ENCODE data around the gene PHACTR4.
"Not testable (repeated sequence)": the region's sequence is repeated elsewhere in the genome, so short reads cannot be mapped to it uniquely, and the experiment has no call there.

The PHACTR4 gene

DNA sequence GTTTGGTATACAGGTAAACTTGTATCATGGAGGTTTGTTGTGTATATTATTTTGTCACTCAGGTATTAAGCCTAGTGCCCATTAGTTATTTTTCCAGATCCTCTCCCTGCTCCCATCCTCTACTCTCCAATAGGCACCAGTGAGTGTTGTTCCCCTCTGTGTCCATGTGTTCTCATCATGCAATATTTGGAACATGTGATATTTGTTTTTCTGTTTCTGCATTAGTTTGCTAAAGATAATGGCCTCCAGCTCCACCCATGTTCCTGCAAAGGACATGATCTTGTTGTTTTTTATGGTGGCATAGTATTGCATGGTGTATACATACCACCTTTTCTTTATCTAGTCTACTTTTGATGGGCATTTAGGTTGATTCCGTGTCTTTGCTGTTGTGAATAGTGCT lies 10.9 kb downstream of the PHACTR4 start:
- H3K4me3 Mint-ChIP-seq = no peak overlapping the region
- no peak overlapping the region for H3K27ac Mint-ChIP-seq
- peaks cover 3% of the 10 kb centered on the region for H3K4me1 Mint-ChIP-seq
- H3K9me3 Mint-ChIP-seq = peaks cover 2% of the 10 kb centered on the region
- CTCF ChIA-PET = no interaction called here
- peaks cover 16% of the 10 kb centered on the region for H3K36me3 Mint-ChIP-seq
- no peaks in the 10 kb centered on the region for H3K27me3 Mint-ChIP-seq
- no peak for DNase-seq

DNA sequence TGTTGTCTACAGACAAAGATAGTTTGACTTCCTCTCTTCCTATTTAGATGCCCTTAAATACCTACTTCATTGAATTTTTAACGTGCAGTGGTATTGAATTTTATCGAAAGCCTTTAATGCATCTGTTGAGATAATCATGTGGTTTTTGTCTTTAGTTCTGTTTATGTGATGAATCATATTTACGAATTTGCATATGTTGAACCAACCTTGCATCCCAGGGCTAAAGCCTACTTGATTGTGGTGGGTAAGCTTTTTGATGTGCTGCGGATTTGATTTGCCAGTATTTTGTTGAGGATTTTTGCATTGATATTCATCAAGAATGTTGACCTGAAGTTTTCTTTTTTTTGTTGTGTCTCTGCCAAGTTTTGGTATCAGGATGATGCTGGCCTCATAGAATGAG lies 14.2 kb downstream of the PHACTR4 start:
- DNase-seq, H3K4me3 Mint-ChIP-seq, H3K27ac Mint-ChIP-seq, H3K9me3 Mint-ChIP-seq, H3K27me3 Mint-ChIP-seq, CTCF ChIA-PET, H3K4me1 Mint-ChIP-seq: not testable (repeated sequence)
- H3K36me3 Mint-ChIP-seq = peaks cover 12% of the 10 kb centered on the region

DNA sequence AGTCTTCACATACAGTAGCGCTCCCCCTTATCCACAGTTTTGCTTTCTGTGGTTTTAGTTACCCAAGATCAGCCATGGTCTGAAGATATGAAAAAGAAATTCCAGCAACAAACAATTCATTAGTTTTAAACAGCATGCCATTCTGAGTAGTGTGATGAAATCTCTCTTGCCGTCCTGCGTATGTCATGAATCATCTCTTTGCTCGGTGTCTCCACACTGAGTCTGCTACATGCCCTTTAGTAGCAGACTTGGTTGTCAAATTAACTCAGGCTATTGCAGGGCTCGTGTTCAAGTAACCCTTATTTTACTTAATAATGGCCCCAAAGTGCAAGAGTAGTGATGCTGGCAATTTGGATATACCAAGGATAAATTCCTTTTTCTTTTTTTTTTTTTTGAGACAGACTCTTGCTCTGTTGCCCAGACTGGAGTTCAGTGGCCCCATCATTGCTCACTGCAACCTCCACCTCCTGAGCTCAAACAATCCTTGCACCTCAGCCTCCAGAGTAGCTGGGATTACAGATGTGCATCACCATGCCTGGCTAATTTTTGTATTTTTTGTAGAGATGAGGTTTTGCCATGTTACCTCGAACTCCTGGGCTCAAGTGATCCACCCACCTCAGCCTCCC lies 22.6 kb downstream of the PHACTR4 start:
- H3K4me1 Mint-ChIP-seq = peaks cover 3% of the 10 kb centered on the region
- no peak overlapping the region for H3K4me3 Mint-ChIP-seq
- DNase-seq = no peak
- H3K27ac Mint-ChIP-seq = no peak overlapping the region
- no peaks in the 10 kb centered on the region for H3K27me3 Mint-ChIP-seq
- CTCF ChIA-PET = interaction anchor here (0.7 kb wide), 2 partner anchors 401 to 475 kb away, joined by 3 to 4 read pairs; no protein-coding TSS in a partner anchor
- no peaks in the 10 kb centered on the region for H3K9me3 Mint-ChIP-seq
- no peaks in the 10 kb centered on the region for H3K36me3 Mint-ChIP-seq

- DNase-seq = no peak
- Mint-ChIP-seq H3K27me3 (no peaks in the 10 kb centered on the region), H3K9me3 (no peaks in the 10 kb centered on the region), H3K36me3 (peaks cover 2% of the 10 kb centered on the region), H3K4me3 (no peak overlapping the region), H3K27ac (no peak overlapping the region), H3K4me1 (peaks cover 3% of the 10 kb centered on the region)
- CTCF ChIA-PET = no interaction called here
Measured at GRCh38 chr1:28394136-28394535, 24.6 kb downstream of the PHACTR4 start.

GRCh38 chr1:28395181-28395580 lies 25.6 kb downstream of the PHACTR4 start:
- no peak overlapping the region for H3K4me3 Mint-ChIP-seq
- peaks cover 3% of the 10 kb centered on the region for H3K4me1 Mint-ChIP-seq
- peaks cover 2% of the 10 kb centered on the region for H3K36me3 Mint-ChIP-seq
- DNase-seq = no peak
- CTCF ChIA-PET = interaction anchor here (0.7 kb wide), 1 partner anchor 11 kb away, joined by 3 read pairs; no protein-coding TSS in a partner anchor
- H3K27me3 Mint-ChIP-seq = no peaks in the 10 kb centered on the region
- no peak overlapping the region for H3K27ac Mint-ChIP-seq
- no peaks in the 10 kb centered on the region for H3K9me3 Mint-ChIP-seq

DNA sequence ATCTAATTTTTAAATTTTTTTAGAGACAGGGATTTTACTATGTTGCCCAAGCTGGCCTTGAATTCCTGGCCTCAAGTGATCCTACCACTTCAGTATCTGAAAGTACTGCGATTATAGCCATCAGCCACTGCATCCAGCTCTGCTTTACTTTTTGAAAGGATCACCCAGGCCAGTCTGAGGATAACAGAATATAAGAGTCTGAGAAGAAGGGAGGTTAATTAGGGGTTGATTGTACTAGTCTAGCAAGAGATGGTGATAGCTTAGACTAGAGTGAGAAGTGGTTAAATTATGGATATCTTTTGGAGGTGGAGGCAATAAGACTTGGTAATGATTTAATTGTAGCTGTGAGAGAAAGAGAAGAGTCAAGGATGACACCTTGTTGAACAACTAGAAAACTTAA lies 32.2 kb downstream of the PHACTR4 start:
- peaks cover 2% of the 10 kb centered on the region for H3K36me3 Mint-ChIP-seq
- DNase-seq = no peak
- H3K27me3 Mint-ChIP-seq = no peaks in the 10 kb centered on the region
- H3K4me3 Mint-ChIP-seq = no peak overlapping the region
- no peaks in the 10 kb centered on the region for H3K9me3 Mint-ChIP-seq
- H3K27ac Mint-ChIP-seq = no peak overlapping the region
- CTCF ChIA-PET = interaction anchor here (1.5 kb wide), 1 partner anchor 42 kb away, joined by 3 read pairs; no protein-coding TSS in a partner anchor
- H3K4me1 Mint-ChIP-seq = no peaks in the 10 kb centered on the region

DNA sequence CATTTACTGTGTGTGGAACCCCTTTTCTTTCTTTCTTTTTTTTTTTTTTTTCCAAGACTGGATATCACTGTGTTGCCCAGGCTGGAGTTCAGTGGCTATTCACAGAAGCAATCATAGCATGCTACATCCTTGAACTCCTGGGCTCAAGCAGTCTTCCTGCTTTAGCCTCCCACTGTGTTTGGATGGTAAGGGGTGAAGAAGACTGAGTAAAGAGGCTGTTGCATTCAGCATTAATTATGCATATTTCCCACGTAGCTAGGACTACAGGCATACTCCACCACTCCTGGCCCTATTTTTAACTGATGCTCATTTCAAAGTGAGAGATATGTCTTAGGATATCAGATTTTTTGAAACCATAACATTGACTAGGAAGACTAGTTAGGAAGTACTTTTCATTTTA lies 39.5 kb downstream of the PHACTR4 start:
- H3K27ac Mint-ChIP-seq = no peak overlapping the region
- CTCF ChIA-PET = interaction anchor here (1.1 to 1.8 kb wide), 7 partner anchors 15 to 468 kb away, joined by 3 to 5 read pairs (median 4); no protein-coding TSS in a partner anchor
- H3K4me3 Mint-ChIP-seq = no peak overlapping the region
- no peaks in the 10 kb centered on the region for H3K9me3 Mint-ChIP-seq
- H3K36me3 Mint-ChIP-seq = no peaks in the 10 kb centered on the region
- H3K27me3 Mint-ChIP-seq = no peaks in the 10 kb centered on the region
- no peaks in the 10 kb centered on the region for H3K4me1 Mint-ChIP-seq
- DNase-seq = no peak

DNA sequence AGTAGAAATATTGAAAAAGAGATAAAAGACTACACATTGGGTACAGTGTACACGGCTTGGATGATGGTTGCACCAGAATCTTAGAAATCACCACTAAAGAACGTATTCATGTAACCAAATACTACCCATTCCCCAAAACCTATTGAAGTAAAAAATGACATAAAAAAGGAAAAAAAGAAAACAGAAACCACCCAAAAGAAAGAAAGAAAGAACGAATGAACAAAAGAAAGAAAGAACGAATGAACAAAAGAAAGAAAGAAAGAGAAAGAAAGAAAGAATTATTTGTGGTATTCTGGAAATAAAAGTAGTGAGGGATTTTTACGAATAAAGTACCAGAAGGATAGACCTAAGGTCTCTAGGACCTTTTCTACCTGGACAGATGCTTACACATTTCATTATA lies 42.1 kb downstream of the PHACTR4 start:
- Mint-ChIP-seq H3K27me3 (no peaks in the 10 kb centered on the region), H3K36me3 (no peaks in the 10 kb centered on the region), H3K27ac (no peak overlapping the region), H3K9me3 (no peaks in the 10 kb centered on the region), H3K4me3 (no peak overlapping the region), H3K4me1 (no peaks in the 10 kb centered on the region)
- CTCF ChIA-PET = interaction anchor here (0.7 kb wide), 1 partner anchor 548 kb away, joined by 3 read pairs; no protein-coding TSS in a partner anchor
- no peak for DNase-seq

- H3K4me1 Mint-ChIP-seq = peaks cover 7% of the 10 kb centered on the region
- H3K4me3 Mint-ChIP-seq = no peak overlapping the region
- no peaks in the 10 kb centered on the region for H3K36me3 Mint-ChIP-seq
- H3K9me3 Mint-ChIP-seq = no peaks in the 10 kb centered on the region
- H3K27ac Mint-ChIP-seq = no peak overlapping the region
- no peaks in the 10 kb centered on the region for H3K27me3 Mint-ChIP-seq
- CTCF ChIA-PET = interaction anchor here (0.7 to 1.4 kb wide), 4 partner anchors 9 to 191 kb away, joined by 3 to 6 read pairs (median 3); no protein-coding TSS in a partner anchor
- DNase-seq = no peak
Measured at GRCh38 chr1:28412731-28413130, 43.2 kb downstream of the PHACTR4 start.

- Mint-ChIP-seq H3K36me3 (no peaks in the 10 kb centered on the region), H3K27ac (no peak overlapping the region), H3K4me3 (no peak overlapping the region), H3K9me3 (no peaks in the 10 kb centered on the region), H3K4me1 (peaks cover 10% of the 10 kb centered on the region), H3K27me3 (no peaks in the 10 kb centered on the region)
- DNase-seq = no peak
- CTCF ChIA-PET = interaction anchor here (1.7 kb wide), 1 partner anchor 460 kb away, joined by 3 read pairs; no protein-coding TSS in a partner anchor
Measured at GRCh38 chr1:28416509-28417194, 47.1 kb downstream of the PHACTR4 start.

GRCh38 chr1:28417441-28417922 lies 47.9 kb downstream of the PHACTR4 start:
- CTCF ChIA-PET = no interaction called here
- H3K27ac Mint-ChIP-seq = peak overlapping the region; percentile 69
- no peaks in the 10 kb centered on the region for H3K36me3 Mint-ChIP-seq
- H3K4me1 Mint-ChIP-seq = peaks cover 10% of the 10 kb centered on the region
- no peaks in the 10 kb centered on the region for H3K27me3 Mint-ChIP-seq
- no peak overlapping the region for H3K4me3 Mint-ChIP-seq
- no peaks in the 10 kb centered on the region for H3K9me3 Mint-ChIP-seq
- no peak for DNase-seq

DNA sequence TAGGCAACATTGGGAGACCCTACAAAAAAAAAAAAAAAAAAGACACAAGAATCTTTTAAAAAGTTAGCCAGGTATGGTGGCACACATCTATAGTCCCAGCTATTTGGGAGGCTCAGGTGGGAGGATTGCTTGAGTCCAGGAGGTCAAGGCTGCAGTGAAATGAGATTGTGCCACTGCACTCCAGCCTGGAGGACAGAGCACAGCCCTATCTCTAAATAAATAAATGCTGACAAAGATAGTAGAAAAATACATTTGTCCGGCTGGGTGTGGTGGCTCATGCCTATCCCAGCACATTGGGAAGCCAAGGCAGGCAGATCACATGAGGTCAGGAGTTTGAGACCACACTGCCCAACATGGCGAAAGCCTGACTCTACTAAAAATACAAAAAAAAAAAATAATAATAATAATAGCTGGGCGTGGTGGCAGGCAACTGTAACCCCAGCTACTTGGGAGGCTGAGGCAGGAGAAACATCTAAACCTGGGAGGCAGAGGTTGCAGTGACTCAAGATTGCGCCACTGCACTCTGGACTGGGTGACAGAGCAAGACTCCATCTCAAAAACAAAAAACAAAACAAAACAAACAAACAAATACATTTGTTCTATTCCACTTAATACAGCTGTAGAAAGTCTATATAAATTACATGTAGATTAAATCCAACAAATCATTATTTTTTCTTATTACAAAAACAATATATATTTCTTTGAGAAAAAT lies 48.5 kb downstream of the PHACTR4 start:
- Mint-ChIP-seq H3K9me3 (no peaks in the 10 kb centered on the region), H3K36me3 (no peaks in the 10 kb centered on the region), H3K27ac (peak overlapping the region; percentile 69), H3K27me3 (no peaks in the 10 kb centered on the region), H3K4me3 (no peak overlapping the region), H3K4me1 (peaks cover 10% of the 10 kb centered on the region)
- CTCF ChIA-PET = no interaction called here
- DNase-seq = no peak

GRCh38 chr1:28421744-28422143 lies 52.2 kb downstream of the PHACTR4 start:
- H3K4me3 Mint-ChIP-seq = no peak overlapping the region
- H3K27me3 Mint-ChIP-seq = no peaks in the 10 kb centered on the region
- peaks cover 13% of the 10 kb centered on the region for H3K4me1 Mint-ChIP-seq
- peaks cover 3% of the 10 kb centered on the region for H3K36me3 Mint-ChIP-seq
- H3K9me3 Mint-ChIP-seq = no peaks in the 10 kb centered on the region
- no peak for DNase-seq
- no peak overlapping the region for H3K27ac Mint-ChIP-seq
- CTCF ChIA-PET = no interaction called here

- Mint-ChIP-seq H3K27ac (no peak overlapping the region), H3K4me3 (no peak overlapping the region), H3K27me3 (no peaks in the 10 kb centered on the region), H3K36me3 (peaks cover 3% of the 10 kb centered on the region), H3K4me1 (peaks cover 3% of the 10 kb centered on the region), H3K9me3 (no peaks in the 10 kb centered on the region)
- DNase-seq = no peak
- CTCF ChIA-PET = no interaction called here
Measured at GRCh38 chr1:28426831-28427230, 57.3 kb downstream of the PHACTR4 start.
